Naive thymus-derived CD4-positive, alpha-beta T cell (primary cell): ENCODE results near the gene DCANP1. TPM values are rescaled to one million over a fixed set of nuclear protein-coding genes. Genes with fewer than 3 reads are reported as not detected.
A peak's percentile ranks its signal among the peaks of the same experiment; 100 is the strongest.

Source experiments
- ATAC-seq: fragments of 150-1000 bp; cut with Tn5 transposase; 2 replicates; pipeline ENCODE4 v1.10.0; 2021; ENCODE audit warnings: mild to moderate bottlenecking, moderate library complexity
- CTCF ChIA-PET: fragments of 350-600 bp; sonication (Branson Sonifier 250); formaldehyde crosslinking; loops from one replicate; lab custom pipeline; 2021; ENCODE audit warnings: antibody characterized with exemption; lab: Charles Lee
- POLR2A ChIA-PET: fragments of 350-600 bp; sonication (Branson Sonifier 250); formaldehyde crosslinking; loops from one replicate; lab custom pipeline; 2021; ENCODE audit warnings: antibody characterized with exemption, inconsistent platforms; lab: Charles Lee
- DNase-seq, 9 donors: peaks; one replicate each; pipeline versions ENCODE4 v3.0.0 to v3.0.0-alpha.2; 2020 to 2022; ENCODE audit warnings: mixed read lengths in 1 of 9
- H3K27ac ChIP-seq: one replicate; pipeline ENCODE4 v1.7.0; 2013; ENCODE audit warnings: mild to moderate bottlenecking, low read depth, low read length, moderate library complexity
- H3K27me3 ChIP-seq, 2 donors: one replicate each; pipeline ENCODE4 v1.7.0; 2013; ENCODE audit warnings: low read length in 2 of 2, mild to moderate bottlenecking in 2 of 2, moderate library complexity in 2 of 2; ENCODE audit not compliant: control insufficient read depth in 2 of 2, insufficient read depth in 2 of 2
- H3K36me3 ChIP-seq, 3 experiments: 1 replicate in 2 of 3; 2 replicates in 1 of 3; pipeline ENCODE4 v1.7.0; 2013; ENCODE audit warnings: low read length in 3 of 3, mild to moderate bottlenecking in 3 of 3, moderate library complexity in 1 of 3; ENCODE audit not compliant: insufficient read depth in 3 of 3, control insufficient read depth in 2 of 3
- H3K4me1 ChIP-seq, 2 donors: one replicate each; pipeline ENCODE4 v1.7.0; 2013; ENCODE audit warnings: low read length in 2 of 2, mild to moderate bottlenecking in 2 of 2, moderate library complexity in 1 of 2; ENCODE audit not compliant: control insufficient read depth in 2 of 2, insufficient read depth in 2 of 2
- H3K4me3 ChIP-seq: 2 replicates; pipeline ENCODE4 v1.7.0; 2013; ENCODE audit warnings: mild to moderate bottlenecking, low read length
- H3K9me3 ChIP-seq, 3 experiments: 1 replicate in 2 of 3; 2 replicates in 1 of 3; pipeline ENCODE4 v1.7.0; 2013; ENCODE audit warnings: low read length in 3 of 3; ENCODE audit not compliant: control insufficient read depth in 2 of 3
- H3K27ac Mint-ChIP-seq, 9 donors: one replicate each; pipeline ENCODE4 v1.8.0; 2020 to 2022; ENCODE audit warnings: mixed read lengths in 9 of 9, mild to moderate bottlenecking in 8 of 9, moderate library complexity in 5 of 9, inconsistent platforms in 2 of 9
- H3K27me3 Mint-ChIP-seq, 5 donors: one replicate each; pipeline ENCODE4 v1.8.0; 2021 to 2022; ENCODE audit warnings: mixed read lengths in 5 of 5, mild to moderate bottlenecking in 1 of 5
- H3K36me3 Mint-ChIP-seq, 5 donors: one replicate each; pipeline ENCODE4 v1.8.0; 2020 to 2022; ENCODE audit warnings: mixed read lengths in 5 of 5, mild to moderate bottlenecking in 3 of 5, inconsistent platforms in 1 of 5
- H3K4me1 Mint-ChIP-seq, 7 donors: one replicate each; pipeline ENCODE4 v1.8.0; 2020 to 2022; ENCODE audit warnings: mixed read lengths in 7 of 7, mild to moderate bottlenecking in 3 of 7, inconsistent platforms in 1 of 7
- H3K4me3 Mint-ChIP-seq, 10 donors: one replicate each; pipeline ENCODE4 v1.8.0; 2020 to 2022; ENCODE audit warnings: mild to moderate bottlenecking in 10 of 10, mixed read lengths in 10 of 10, moderate library complexity in 6 of 10, inconsistent platforms in 2 of 10
- H3K9me3 Mint-ChIP-seq, 11 donors: one replicate each; pipeline ENCODE4 v1.8.0; 2020 to 2022; ENCODE audit warnings: mixed read lengths in 11 of 11, mild to moderate bottlenecking in 4 of 11, inconsistent platforms in 1 of 11, moderate library complexity in 1 of 11
- intact Hi-C, 2 donors: fragments of 100-400 bp; cut with micrococcal nuclease; formaldehyde crosslinking; loops; one replicate each; pipeline ENCODE4 v1.15.1; 2023
- polyA plus RNA-seq, 2 donors: library from polyadenylated mRNA; unstranded; fragments of 300-500 nt; fragmentation: Illumina TruSeq; gene quantifications; one replicate each; pipeline ENCODE4 v1.2.3, GENCODE V29; 2021
- total RNA-seq, 6 experiments: library from RNA in 5 of 6; stranded (reverse) in 5 of 6; gene quantifications; 1 replicate in 5 of 6; 2 replicates in 1 of 6; pipeline ENCODE4 v1.2.3 and lab custom pipeline; 2021 to 2026

DCANP1 gene
- total and polyA plus RNA-seq, 7 experiments from 2014 or later = 0.16 to 0.59 TPM; not detected in 5

GRCh38 chr5:135444360-135444759 lies 2.8 kb downstream of the DCANP1 start:
- no peaks in the 10 kb centered on the region for H3K9me3 ChIP-seq
- ChIA-PET POLR2A (no interaction called here), CTCF (no interaction called here)
- DNase-seq = no peak
- H3K4me1 ChIP-seq = no peaks in the 10 kb centered on the region
- Mint-ChIP-seq H3K4me1 (peaks cover 0 to 4% (median 0%) of the 10 kb centered on the region in 7 donors), H3K36me3 (no peaks in the 10 kb centered on the region), H3K27ac (no peak overlapping the region), H3K4me3 (no peak overlapping the region), H3K9me3 (no peaks in the 10 kb centered on the region), H3K27me3 (peaks cover 5 to 14% (median 13%) of the 10 kb centered on the region in 5 donors)
- intact Hi-C loops = no loop called here
- H3K4me3 ChIP-seq = no peak overlapping the region
- H3K27ac ChIP-seq = no peak overlapping the region
- no peaks in the 10 kb centered on the region for H3K36me3 ChIP-seq
- peak; percentile 21 for ATAC-seq
- H3K27me3 ChIP-seq = no peaks in the 10 kb centered on the region

GRCh38 chr5:135443161-135443960 lies 3.8 kb downstream of the DCANP1 start:
- no peak for ATAC-seq

GRCh38 chr5:135442431-135443160 lies 4.6 kb downstream of the DCANP1 start:
- no peak for ATAC-seq
- Histone ChIP-seq H3K36me3 (no peaks in the 10 kb centered on the region), H3K27me3 (no peaks in the 10 kb centered on the region), H3K27ac (no peak overlapping the region), H3K4me3 (no peak overlapping the region), H3K4me1 (no peaks in the 10 kb centered on the region), H3K9me3 (no peaks in the 10 kb centered on the region)
- Mint-ChIP-seq H3K27me3 (peaks cover 5 to 20% (median 12%) of the 10 kb centered on the region in 5 donors), H3K36me3 (no peaks in the 10 kb centered on the region), H3K9me3 (no peaks in the 10 kb centered on the region), H3K4me1 (peaks cover 0 to 4% (median 0%) of the 10 kb centered on the region in 7 donors), H3K4me3 (no peak overlapping the region), H3K27ac (peak overlapping the region in 1 of 9 donors; percentile 67)
- ChIA-PET POLR2A (no interaction called here), CTCF (interaction anchor here (0.8 kb wide), 1 partner anchor 124 kb away, joined by 3 read pairs; no protein-coding TSS in a partner anchor)
- intact Hi-C loops = no loop called here
- DNase-seq = peak in 1 of 9 donors; percentile 11

More at GRCh38 chr5:135443161-135443960, 3.8 kb downstream of the DCANP1 start:
- CTCF ChIA-PET = no interaction called here
- no peaks in the 10 kb centered on the region for H3K4me1 ChIP-seq
- peak overlapping the region in 1 of 9 donors; percentile 67 for H3K27ac Mint-ChIP-seq
- no peaks in the 10 kb centered on the region for H3K9me3 ChIP-seq
- no peaks in the 10 kb centered on the region for H3K36me3 Mint-ChIP-seq
- H3K4me3 Mint-ChIP-seq = no peak overlapping the region
- no peak for DNase-seq
- H3K9me3 Mint-ChIP-seq = no peaks in the 10 kb centered on the region
- no peaks in the 10 kb centered on the region for H3K27me3 ChIP-seq
- H3K27me3 Mint-ChIP-seq = peaks cover 5 to 15% (median 13%) of the 10 kb centered on the region in 5 donors
- H3K36me3 ChIP-seq = no peaks in the 10 kb centered on the region
- no peak overlapping the region for H3K27ac ChIP-seq
- no peak overlapping the region for H3K4me3 ChIP-seq
- H3K4me1 Mint-ChIP-seq = peaks cover 0 to 4% (median 0%) of the 10 kb centered on the region in 7 donors
- intact Hi-C loops = no loop called here
- POLR2A ChIA-PET = no interaction called here

DNA sequence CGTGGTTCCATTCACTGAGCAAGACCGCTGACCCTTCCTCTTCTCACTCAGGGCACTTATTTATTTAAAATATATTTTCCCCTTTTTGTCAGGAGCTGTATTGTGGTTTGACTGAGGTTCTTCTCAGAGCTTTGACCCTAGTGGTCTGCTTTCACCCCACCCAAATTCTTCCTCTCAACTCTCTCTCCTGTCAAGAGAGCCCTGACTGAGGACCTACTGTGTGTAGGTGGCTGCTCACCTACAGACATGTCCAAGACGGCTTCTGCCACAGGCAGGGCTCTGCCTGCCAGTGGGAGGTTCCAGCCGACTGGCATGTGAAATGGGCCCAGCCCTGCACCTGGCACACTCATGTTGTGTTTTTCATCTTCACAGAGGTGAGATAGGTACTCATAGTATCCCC lies 5.2 kb downstream of the DCANP1 start:
- ChIA-PET POLR2A (no interaction called here), CTCF (interaction anchor here (0.8 kb wide), 1 partner anchor 125 kb away, joined by 3 read pairs; no protein-coding TSS in a partner anchor)
- Histone ChIP-seq H3K36me3 (no peaks in the 10 kb centered on the region), H3K4me3 (no peak overlapping the region), H3K9me3 (no peaks in the 10 kb centered on the region), H3K27ac (no peak overlapping the region), H3K4me1 (no peaks in the 10 kb centered on the region), H3K27me3 (no peaks in the 10 kb centered on the region)
- ATAC-seq = no peak
- H3K27me3 Mint-ChIP-seq = peaks cover 0 to 20% (median 6%) of the 10 kb centered on the region in 5 donors
- H3K27ac Mint-ChIP-seq = no peak overlapping the region
- H3K36me3 Mint-ChIP-seq = no peaks in the 10 kb centered on the region
- no peaks in the 10 kb centered on the region for H3K9me3 Mint-ChIP-seq
- no peak overlapping the region for H3K4me3 Mint-ChIP-seq
- peaks cover 0 to 4% (median 0%) of the 10 kb centered on the region in 7 donors for H3K4me1 Mint-ChIP-seq
- no peak for DNase-seq
- intact Hi-C loops = no loop called here

DNA sequence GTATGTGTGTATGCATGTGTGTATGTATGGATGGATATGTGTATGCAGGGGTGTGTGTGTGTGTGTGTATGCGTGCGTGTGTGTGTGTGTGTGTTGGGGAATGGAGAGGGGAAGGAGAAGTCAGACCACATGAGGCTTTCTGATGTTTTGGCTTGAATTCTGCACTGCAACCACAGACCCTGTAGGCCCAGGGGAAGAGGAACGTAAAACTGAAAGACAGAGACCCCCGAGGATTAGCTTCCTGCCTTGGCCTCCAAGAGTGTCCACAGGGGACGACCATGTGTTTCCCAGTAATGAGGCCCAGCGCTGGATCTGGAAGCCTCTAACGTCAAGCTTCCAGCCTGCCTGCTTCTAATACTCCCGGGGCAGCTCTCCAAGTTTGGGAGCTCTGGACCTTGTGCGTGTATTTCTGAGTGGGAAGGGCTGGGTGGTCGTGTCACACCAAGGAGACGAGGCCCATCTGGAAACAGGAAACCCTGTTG lies 5.8 kb downstream of the DCANP1 start:
- ATAC-seq (no peak), DNase-seq (peak in 1 of 9 donors; percentile 13)
- ChIA-PET CTCF (interaction anchor here (0.8 kb wide), 1 partner anchor 125 kb away, joined by 3 read pairs; no protein-coding TSS in a partner anchor), POLR2A (no interaction called here)
- H3K4me3 ChIP-seq = no peak overlapping the region
- H3K36me3 ChIP-seq = no peaks in the 10 kb centered on the region
- Mint-ChIP-seq H3K27me3 (peaks cover 2 to 25% (median 5%) of the 10 kb centered on the region in 5 donors), H3K27ac (no peak overlapping the region), H3K4me1 (peaks cover 0 to 4% (median 0%) of the 10 kb centered on the region in 7 donors), H3K9me3 (no peaks in the 10 kb centered on the region), H3K36me3 (no peaks in the 10 kb centered on the region), H3K4me3 (no peak overlapping the region)
- H3K9me3 ChIP-seq = no peaks in the 10 kb centered on the region
- H3K27me3 ChIP-seq = no peaks in the 10 kb centered on the region
- H3K4me1 ChIP-seq = no peaks in the 10 kb centered on the region
- no peak overlapping the region for H3K27ac ChIP-seq
- intact Hi-C loops = no loop called here

DNA sequence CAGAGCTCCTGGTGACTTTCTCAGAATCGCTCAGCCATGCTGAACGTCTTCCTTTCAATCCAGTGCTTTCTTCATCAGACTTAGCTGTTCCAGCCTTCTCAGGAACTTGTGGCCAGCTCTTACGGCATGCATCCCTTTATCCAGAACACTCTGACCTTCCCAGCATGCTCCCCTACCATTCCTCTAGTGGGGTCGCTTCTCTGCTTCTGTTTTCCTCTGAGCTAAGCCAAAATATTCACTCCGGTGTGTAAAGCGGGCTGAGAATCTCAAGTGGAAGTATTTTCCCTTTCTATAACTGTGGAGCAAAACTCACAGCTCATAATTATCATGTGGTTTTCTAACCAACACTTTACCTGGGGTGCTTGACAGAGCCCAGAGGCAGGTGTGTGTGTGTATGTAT lies 6.2 kb downstream of the DCANP1 start:
- Mint-ChIP-seq H3K36me3 (no peaks in the 10 kb centered on the region), H3K27ac (no peak overlapping the region), H3K27me3 (peaks cover 4 to 26% (median 6%) of the 10 kb centered on the region in 5 donors), H3K9me3 (no peaks in the 10 kb centered on the region), H3K4me3 (no peak overlapping the region), H3K4me1 (peaks cover 0 to 4% (median 0%) of the 10 kb centered on the region in 7 donors)
- POLR2A ChIA-PET = no interaction called here
- intact Hi-C loops = no loop called here
- Histone ChIP-seq H3K9me3 (no peaks in the 10 kb centered on the region), H3K27ac (no peak overlapping the region), H3K36me3 (no peaks in the 10 kb centered on the region), H3K4me1 (no peaks in the 10 kb centered on the region), H3K4me3 (no peak overlapping the region), H3K27me3 (no peaks in the 10 kb centered on the region)
- CTCF ChIA-PET = no interaction called here
- no peak for DNase-seq
- no peak for ATAC-seq
